ENCODE data around the gene KRT81. TPM values are rescaled to one million over a fixed set of nuclear protein-coding genes. Genes with fewer than 3 reads are reported as not detected.

KRT81 gene
- total RNA-seq, 1 experiment from 2014 or later: 0.90 TPM

DNA sequence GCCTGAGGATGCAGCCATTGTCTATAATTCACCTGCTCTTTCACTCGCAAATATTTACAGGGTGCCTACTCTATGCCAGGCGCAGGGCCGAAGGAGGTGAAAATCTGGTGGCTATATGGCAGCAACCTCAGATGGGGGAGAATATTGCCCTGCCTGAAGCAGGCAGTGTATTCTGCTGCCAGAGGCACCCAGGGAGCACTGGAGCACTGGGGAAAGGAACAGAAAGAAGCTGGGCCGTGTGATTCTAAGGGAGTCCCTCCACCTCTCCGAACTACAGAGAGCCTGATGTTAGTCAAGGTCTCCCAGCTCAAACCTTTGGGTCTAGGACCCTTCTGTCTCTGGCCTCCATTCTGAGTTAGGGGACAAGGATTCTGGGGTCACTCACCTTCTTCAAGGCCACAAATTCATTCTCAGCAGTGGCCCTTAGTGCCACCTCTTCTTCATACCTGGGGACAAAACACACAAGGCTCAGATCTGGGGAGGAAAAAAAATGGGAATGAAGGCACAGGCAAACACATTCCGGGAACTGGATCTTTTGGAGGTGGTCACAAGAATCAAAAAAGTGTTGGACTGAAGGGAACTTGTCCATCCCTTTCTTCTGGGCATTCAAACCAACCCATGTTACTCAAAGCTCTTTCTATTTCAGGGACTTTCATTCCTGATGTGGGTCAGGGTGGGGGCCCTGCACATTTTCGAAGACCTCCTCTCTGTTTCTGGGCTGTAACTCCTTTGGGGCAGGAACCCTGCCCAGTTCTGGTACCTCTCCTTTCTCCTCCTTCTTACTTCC lies 36.2 kb downstream of the KRT81 start:
- no peak for ATAC-seq
- H3K27ac ChIP-seq (ENCODE audit: low read length): peak overlapping the region; percentile 59
- H3K4me1 ChIP-seq (ENCODE audit: control insufficient read depth, insufficient read depth, low read length): peaks cover 5% of the 10 kb centered on the region
- DNase-seq (ENCODE audit: low read depth, low spot score): no peak
- in situ Hi-C loops (cut with HindIII; ENCODE audit: low pct_unique_long_range_greater_than_20kb, low sequenced_read_pairs) (no loop called here), intact Hi-C loops (cut with micrococcal nuclease; ENCODE audit: unreplicated experiment) (no loop called here)
- H3K9me3 ChIP-seq (ENCODE audit: control insufficient read depth, insufficient read depth, low read depth, low read length): no peaks in the 10 kb centered on the region
- ChIA-PET CTCF (interaction anchor here (1.4 kb wide), 1 partner anchor 24 kb away, joined by 5 read pairs; no protein-coding TSS in a partner anchor), POLR2A (no interaction called here)
- no peaks in the 10 kb centered on the region for H3K36me3 ChIP-seq (ENCODE audit: control insufficient read depth, insufficient read depth, low read length)
- no peak for TF ChIP-seq SIN3A (IDR thresholded peaks at IDR 0.05; ENCODE audit: borderline replicate concordance, insufficient read depth, low read depth, low read length)
- TF ChIP-seq, protein P1, sequence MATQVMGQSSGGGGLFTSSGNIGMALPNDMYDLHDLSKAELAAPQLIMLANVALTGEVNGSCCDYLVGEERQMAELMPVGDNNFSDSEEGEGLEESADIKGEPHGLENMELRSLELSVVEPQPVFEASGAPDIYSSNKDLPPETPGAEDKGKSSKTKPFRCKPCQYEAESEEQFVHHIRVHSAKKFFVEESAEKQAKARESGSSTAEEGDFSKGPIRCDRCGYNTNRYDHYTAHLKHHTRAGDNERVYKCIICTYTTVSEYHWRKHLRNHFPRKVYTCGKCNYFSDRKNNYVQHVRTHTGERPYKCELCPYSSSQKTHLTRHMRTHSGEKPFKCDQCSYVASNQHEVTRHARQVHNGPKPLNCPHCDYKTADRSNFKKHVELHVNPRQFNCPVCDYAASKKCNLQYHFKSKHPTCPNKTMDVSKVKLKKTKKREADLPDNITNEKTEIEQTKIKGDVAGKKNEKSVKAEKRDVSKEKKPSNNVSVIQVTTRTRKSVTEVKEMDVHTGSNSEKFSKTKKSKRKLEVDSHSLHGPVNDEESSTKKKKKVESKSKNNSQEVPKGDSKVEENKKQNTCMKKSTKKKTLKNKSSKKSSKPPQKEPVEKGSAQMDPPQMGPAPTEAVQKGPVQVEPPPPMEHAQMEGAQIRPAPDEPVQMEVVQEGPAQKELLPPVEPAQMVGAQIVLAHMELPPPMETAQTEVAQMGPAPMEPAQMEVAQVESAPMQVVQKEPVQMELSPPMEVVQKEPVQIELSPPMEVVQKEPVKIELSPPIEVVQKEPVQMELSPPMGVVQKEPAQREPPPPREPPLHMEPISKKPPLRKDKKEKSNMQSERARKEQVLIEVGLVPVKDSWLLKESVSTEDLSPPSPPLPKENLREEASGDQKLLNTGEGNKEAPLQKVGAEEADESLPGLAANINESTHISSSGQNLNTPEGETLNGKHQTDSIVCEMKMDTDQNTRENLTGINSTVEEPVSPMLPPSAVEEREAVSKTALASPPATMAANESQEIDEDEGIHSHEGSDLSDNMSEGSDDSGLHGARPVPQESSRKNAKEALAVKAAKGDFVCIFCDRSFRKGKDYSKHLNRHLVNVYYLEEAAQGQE (IDR thresholded peaks at IDR 0.05; ENCODE audit: insufficient read depth in 1 of 2, low read depth in 2 of 2, low read length in 1 of 2): no peak
- TF ChIP-seq POLR2AphosphoS5 (IDR thresholded peaks at IDR 0.05; ENCODE audit: low read depth, low read length): no peak
- TF ChIP-seq CTCF (IDR thresholded peaks at IDR 0.05): no peak
- TF ChIP-seq TCF7L2 (IDR thresholded peaks at IDR 0.05; ENCODE audit: low read depth, low read length): no peak
- H3K27me3 ChIP-seq (ENCODE audit: control insufficient read depth, insufficient read depth, low read length): no peaks in the 10 kb centered on the region
- no TSS peak for BruUV-seq (replicated peaks)
- H3K4me3 ChIP-seq (ENCODE audit: low read depth in 2 of 2, low read length in 2 of 2): no peak overlapping the region

DNA sequence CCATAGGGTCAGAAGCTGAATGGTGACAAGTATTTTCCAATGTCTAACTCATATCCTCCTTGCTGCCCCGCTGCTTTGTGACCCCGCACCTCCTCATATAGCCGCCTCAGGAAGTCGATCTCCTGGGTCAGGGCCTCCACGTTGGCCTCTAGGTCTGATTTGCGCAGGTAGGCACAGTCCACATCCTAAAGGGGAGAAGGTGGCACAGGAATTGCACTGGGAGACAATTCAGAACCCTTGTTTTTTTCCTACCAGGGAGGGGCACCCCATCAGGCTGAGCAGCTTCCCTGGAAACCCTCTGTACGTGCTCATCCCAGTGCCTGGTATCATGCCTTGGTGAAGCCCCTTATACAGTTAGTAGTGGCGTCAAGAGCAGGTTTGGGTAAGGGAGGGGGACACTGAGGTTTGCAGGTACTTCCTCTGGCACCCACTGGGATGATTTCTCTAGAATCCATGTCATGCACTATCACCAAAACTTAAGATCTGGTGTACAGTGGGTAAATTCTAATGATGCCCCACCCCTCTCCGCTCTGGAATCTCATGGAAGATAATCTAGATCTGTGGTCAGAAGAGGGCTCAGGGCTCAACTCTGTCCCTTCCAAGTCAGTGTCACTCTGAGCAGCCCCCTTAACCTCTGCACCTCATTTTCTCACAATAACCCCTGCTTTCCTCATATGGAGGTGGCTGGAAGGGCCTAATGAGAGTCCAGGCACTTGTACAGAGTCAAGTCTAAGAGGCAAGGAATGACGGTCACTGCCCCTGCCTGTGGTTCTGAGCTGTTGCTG lies 37.0 kb downstream of the KRT81 start:
- H3K4me1 ChIP-seq (ENCODE audit: control insufficient read depth, insufficient read depth, low read length): peaks cover 6% of the 10 kb centered on the region
- no peak for DNase-seq (ENCODE audit: low read depth, low spot score)
- intact Hi-C loops (cut with micrococcal nuclease; ENCODE audit: unreplicated experiment): no loop called here
- ATAC-seq: no peak
- no peaks in the 10 kb centered on the region for H3K27me3 ChIP-seq (ENCODE audit: control insufficient read depth, insufficient read depth, low read length)
- TF ChIP-seq, protein P1 (IDR thresholded peaks at IDR 0.05; ENCODE audit: insufficient read depth in 1 of 2, low read depth in 2 of 2, low read length in 1 of 2): no peak
- no peak for TF ChIP-seq TCF7L2 (IDR thresholded peaks at IDR 0.05; ENCODE audit: low read depth, low read length)
- TF ChIP-seq POLR2AphosphoS5 (IDR thresholded peaks at IDR 0.05; ENCODE audit: low read depth, low read length): no peak
- peak overlapping the region; percentile 59 for H3K27ac ChIP-seq (ENCODE audit: low read length)
- BruUV-seq (replicated peaks): no TSS peak
- POLR2A ChIA-PET: no interaction called here
- no peaks in the 10 kb centered on the region for H3K36me3 ChIP-seq (ENCODE audit: control insufficient read depth, insufficient read depth, low read length)
- CTCF ChIA-PET: no interaction called here
- no peak overlapping the region for H3K4me3 ChIP-seq (ENCODE audit: low read depth in 2 of 2, low read length in 2 of 2)
- in situ Hi-C loops (cut with HindIII; ENCODE audit: low pct_unique_long_range_greater_than_20kb, low sequenced_read_pairs): no loop called here
- no peaks in the 10 kb centered on the region for H3K9me3 ChIP-seq (ENCODE audit: control insufficient read depth, insufficient read depth, low read depth, low read length)

All from Panc1 (cell line).